ENCODE measurements around the gene CAMTA1.
"Not testable (repeated sequence)": the region's sequence is repeated elsewhere in the genome, so short reads cannot be mapped to it uniquely, and the experiment has no call there.

CAMTA1 gene

GRCh38 chr1:7300893-7301663 lies 515.8 kb downstream of the CAMTA1 start:
- DNase-seq = no peak

GRCh38 chr1:7301664-7301981 lies 516.4 kb downstream of the CAMTA1 start:
- DNase-seq = no peak

DNA sequence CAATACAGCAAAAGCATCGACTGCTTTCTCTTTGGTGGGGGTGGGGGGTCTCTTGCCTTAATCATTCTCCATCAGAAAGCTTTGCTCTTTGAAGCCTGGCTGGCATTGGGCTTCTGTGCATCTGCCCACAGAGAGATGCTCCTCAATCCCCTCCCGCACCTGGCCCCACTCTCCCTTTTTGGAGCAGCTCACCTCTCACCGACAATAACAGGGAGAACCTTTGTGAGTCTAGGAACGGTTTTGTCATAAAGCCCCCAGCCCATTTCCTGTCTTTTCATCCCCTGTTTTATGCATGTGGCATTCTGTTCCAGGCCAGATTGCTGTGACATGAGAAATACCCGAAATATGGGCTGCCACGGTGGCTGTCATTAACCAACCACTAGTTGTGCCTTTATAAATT lies 516.9 kb downstream of the CAMTA1 start:
- no peak for DNase-seq

- DNase-seq = no peak
Measured at GRCh38 chr1:7302873-7303272, 517.6 kb downstream of the CAMTA1 start.

DNA sequence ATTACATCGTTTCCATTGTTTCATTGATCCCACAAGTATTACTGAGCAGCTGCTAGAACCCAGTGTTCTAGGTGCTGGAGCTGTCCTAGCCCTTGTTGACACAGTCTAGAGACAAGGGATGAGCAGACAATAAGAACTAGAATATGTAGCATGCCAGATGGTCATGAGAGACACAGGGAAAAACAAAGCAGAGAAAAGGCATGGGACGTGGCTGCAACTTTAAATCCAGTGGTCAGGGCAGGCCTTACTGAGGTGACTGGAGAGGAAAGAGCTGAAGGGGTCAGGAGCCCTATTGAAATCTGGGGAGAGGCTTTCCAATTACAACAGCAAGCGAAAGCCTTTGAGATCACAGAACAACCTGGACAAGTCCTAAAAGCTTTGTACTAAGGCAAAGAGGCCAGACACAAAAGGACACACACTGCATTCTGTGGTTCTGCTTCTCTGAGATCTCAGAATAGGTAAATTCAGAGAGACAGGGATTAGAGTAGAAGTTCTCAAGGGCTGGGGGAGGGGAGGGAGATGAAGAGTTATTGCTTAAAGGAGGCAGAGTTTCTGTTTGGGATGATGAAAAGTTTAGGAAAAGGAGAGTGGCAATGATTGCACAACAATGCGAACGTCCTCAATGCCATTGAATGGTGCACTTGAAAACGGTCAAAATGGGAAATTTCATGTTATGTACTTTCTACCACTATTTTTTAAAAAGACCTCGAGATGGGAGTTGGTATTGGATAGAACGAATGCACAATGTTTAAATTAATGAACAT lies 518.5 kb downstream of the CAMTA1 start:
- DNase-seq = no peak

DNA sequence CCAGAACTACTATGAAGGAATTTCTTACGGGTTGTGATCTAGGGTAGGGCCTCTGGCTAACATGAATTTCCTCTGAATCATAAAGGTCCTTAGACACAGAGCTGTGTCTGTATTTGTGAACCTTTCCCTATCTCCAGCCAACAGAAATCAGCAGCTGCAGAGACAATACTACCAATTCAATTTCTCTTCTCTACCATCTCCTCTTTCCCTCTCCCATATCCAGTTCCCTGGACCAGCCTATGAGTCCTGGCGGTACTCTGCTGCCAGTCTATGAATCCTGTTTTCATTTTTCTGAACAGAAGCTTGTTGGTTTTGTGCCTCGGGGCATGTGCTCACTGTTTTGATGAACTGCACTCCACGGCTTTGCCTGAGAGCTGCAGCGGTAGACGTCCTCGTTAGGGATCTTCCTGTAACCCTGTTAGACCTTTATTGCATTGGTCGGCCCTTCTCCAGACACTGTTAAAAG lies 527.9 kb downstream of the CAMTA1 start:
- DNase-seq = no peak

DNA sequence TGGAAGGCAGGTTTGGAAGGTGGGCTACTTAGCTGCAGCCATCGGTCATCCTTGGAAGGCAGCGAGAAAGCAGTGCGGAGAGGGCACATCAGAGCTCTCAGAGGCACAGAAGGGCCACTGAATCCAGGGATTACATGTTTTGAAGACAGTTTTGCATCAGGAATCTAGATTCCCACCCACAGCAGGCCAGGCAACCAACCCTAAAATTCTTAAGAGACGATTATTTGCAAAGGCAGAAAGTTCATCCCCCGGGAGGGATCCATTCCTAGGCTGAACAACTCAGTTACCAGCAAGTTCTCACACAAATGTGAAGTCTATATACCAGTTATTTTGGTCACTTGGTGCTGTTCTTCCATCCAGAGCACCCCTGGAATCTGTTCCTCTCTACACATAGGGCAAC lies 528.6 kb downstream of the CAMTA1 start:
- no peak for DNase-seq

DNA sequence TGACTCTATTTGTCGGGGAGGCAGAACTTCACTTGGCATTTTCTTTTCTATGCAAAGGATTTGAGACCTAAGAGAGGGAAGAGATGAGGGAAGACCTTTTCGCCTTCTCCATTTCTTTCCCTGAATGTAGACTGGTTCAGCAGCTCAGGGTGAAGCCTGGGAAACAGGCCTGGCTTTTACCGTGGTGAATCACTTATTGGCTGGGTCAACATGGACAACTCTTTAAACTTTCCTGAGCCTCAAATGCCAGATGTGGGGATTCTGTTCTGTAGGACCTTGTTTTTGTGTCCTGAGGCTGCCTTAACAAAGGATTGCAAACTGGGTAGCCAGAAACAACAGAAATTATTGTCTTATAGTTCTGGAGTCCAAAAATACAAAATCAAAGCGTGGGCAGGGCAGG lies 530.1 kb downstream of the CAMTA1 start:
- DNase-seq = no peak

DNA sequence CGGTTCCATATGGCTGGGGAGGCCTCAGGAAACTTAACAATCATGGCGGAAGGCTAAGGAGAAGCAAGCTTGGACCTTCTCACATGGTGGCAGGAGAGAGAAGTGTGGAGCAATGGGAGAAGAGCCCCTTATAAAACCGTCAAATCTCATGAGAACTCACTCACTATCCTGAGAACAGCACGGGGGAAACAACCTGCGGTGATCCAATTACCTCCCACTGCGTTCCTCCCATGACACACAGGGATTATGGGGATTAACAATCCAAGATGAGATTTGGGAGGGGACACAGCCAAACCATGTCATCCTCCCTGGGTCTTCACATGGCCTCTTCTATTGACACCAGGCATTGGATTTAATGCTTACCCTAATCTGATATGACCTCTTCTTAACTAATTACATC lies 530.7 kb downstream of the CAMTA1 start:
- DNase-seq = no peak

GRCh38 chr1:7317888-7318287 lies 532.6 kb downstream of the CAMTA1 start:
- no peak for DNase-seq

DNA sequence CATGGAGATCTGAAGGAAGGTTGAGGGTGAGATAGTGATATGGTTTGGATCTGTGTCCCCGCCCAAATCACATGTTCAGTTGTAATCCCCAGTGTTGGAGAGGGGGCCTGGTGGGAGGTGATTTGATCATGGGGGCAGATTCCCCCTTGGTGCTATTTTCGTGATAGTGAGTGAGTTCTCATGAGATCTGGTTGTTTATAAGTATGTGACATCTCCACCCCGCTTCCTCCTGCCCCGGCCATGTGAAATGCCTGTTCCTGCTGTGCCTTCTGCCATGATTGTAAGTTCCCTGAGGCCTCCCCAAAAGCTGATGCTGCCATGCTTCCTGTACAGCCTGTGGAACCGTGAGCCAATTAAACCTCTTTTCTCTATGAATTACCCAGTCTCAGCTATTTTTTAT lies 533.9 kb downstream of the CAMTA1 start:
- no peak for DNase-seq

DNA sequence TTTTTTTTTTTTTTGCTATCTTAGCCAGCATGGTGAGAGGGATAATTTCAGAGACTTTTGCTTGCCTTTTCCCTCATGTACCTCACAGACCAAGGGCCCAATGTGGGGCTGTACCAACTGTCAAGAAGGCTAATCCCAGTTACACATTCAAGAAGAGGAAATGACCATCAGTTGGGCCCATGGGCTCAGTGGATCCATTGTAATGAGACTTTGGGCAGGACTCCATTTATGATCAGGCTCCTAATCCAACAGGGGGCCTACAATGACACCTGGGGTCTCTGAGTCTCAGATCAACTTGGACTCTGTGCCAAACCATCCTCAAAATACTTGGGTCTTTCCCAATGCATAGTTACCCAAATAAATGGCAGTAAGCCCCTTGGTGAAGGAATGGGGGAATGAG lies 535.4 kb downstream of the CAMTA1 start:
- no peak for DNase-seq

- DNase-seq = no peak
Measured at GRCh38 chr1:7322283-7322785, 537.1 kb downstream of the CAMTA1 start.

GRCh38 chr1:7322912-7323311 lies 537.7 kb downstream of the CAMTA1 start:
- DNase-seq = no peak

GRCh38 chr1:7325254-7325653 lies 540.0 kb downstream of the CAMTA1 start:
- no peak for DNase-seq

GRCh38 chr1:7326366-7326765 lies 541.1 kb downstream of the CAMTA1 start:
- no peak for DNase-seq

- no peak for DNase-seq
Measured at GRCh38 chr1:7327849-7328248, 542.6 kb downstream of the CAMTA1 start.

DNA sequence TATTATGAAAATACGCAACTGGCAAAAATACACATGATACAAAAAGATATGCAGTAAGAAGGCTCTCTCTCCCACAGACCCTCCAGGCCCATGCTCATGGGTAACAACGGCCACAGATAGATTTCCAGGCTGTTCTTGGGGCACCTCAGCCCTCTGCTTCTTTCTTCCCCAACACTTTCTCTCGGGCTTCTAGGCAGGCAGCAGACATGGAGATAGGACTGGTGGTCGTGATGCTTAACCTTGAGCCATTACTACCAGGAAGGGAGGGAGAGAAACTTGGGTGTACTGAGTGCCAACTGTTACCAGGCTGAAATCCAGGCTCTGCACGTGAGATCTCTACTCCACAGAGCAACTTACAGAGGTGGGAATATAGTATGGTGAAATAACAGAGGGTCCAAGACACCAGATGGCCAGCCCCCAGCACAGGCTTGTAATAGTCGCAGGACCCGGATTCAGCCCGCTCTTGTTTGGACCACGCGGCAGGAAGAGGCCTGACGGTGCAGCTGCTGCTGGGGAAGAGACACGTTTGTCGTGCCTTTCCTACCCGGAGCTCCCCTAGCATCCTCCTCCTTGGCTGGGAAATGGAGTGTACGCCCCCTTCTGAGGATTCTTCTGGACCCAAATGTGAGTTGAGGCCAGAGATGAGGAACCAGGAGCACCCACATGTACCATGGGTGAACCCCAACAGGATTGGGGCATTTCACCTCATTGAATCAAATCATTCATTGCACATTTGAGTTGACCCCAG lies 544.8 kb downstream of the CAMTA1 start:
- DNase-seq = no peak

GRCh38 chr1:7330726-7331125 lies 545.5 kb downstream of the CAMTA1 start:
- DNase-seq = not testable (repeated sequence)

GRCh38 chr1:7331926-7332535 lies 546.8 kb downstream of the CAMTA1 start:
- DNase-seq = no peak

DNA sequence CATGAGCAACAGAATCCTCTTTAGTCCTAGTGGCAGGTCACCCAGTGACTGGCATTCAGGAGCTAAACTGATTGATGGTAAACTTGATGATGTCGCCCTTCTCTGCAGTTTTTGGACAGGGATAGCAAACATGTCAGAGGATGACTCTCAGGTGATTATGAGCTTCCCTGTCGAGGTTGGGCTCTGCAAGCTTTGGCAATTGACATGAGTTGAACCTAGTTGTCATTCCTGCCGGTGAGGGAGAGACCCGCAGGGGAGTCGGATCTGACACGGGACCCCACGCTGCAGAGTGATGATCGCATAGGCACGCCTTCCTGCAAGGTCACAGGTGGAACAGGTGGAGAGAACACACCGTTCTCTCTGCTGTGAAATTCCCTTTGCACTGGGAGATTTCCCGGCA lies 547.8 kb downstream of the CAMTA1 start:
- DNase-seq = no peak

- DNase-seq = no peak
Measured at GRCh38 chr1:7333620-7334019, 548.4 kb downstream of the CAMTA1 start.

DNA sequence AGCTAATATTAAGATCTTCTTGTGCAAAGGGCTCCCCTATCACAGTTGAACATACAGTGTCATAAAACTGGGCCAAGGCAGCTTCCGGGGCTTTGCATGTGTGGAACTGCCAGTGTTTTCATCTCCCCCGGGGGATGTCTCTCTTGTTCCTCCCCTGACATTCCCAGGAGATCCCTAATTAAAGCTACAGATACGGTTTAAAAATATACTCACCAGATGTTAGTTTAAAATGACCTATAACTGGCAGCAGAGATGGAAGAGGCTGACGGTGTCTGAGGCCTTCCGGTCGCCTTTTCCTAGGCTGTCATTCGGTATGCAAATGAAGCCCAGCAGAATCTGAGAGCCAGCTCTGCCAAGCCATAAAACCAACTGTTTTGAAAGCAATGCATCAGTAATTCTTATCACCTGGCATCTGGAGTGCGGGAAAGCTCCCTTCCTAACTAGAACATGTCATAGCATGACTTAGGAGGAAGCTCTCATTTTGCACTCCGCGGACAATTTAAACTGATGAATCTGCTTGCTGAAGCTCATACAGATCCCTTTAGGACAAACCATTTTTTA lies 549.3 kb downstream of the CAMTA1 start:
- DNase-seq = peak; percentile 90

Measured in NCI-H510A (cell line).